OCI-LY3 (cell line): Measurements from ENCODE around the gene RPS25.

Experiments used
- H2AFZ ChIP-seq: fragments of 200-600, 300-600 bp; shearing (Covaris generic); 2 replicates; pipeline ENCODE4 v1.6.0; 2014; ENCODE audit warnings: antibody characterized with exemption, low read depth, low read length
- H3K27ac ChIP-seq: fragments of 200-600, 300-600 bp; sonication (generic); 2 replicates; pipeline ENCODE4 v1.5.1; 2014; ENCODE audit warnings: mild to moderate bottlenecking, low read length, moderate library complexity, mixed read lengths
- H3K27me3 ChIP-seq: fragments of 200-600, 300-600 bp; sonication (generic); 2 replicates; pipeline ENCODE4 v1.6.1; 2014; ENCODE audit warnings: low read depth, low read length, mixed read lengths
- H3K36me3 ChIP-seq: fragments of 200-600, 300-600 bp; sonication (generic); replicated peaks from 2 replicates; pipeline ENCODE3; 2014; ENCODE audit warnings: low read depth, low read length, mixed read lengths
- H3K4me1 ChIP-seq: fragments of 300-600, 200-600 bp; sonication (generic); 2 replicates; pipeline ENCODE4 v1.6.1; 2014; ENCODE audit warnings: low read length, mixed read lengths
- H3K4me2 ChIP-seq: fragments of 200-600, 300-600 bp; sonication (generic); 2 replicates; pipeline ENCODE4 v1.6.1; 2014; ENCODE audit warnings: low read length, mixed read lengths
- H3K4me3 ChIP-seq: fragments of 300-600, 200-600 bp; sonication (generic); 2 replicates; pipeline ENCODE4 v1.5.1; 2014; ENCODE audit warnings: antibody characterized with exemption, mild to moderate bottlenecking, low read length, moderate library complexity
- H3K79me2 ChIP-seq: fragments of 300-600, 200-600 bp; shearing (Covaris generic); 2 replicates; pipeline ENCODE4 v1.6.1; 2014; ENCODE audit warnings: mild to moderate bottlenecking, low read length, mixed read lengths
- H3K9ac ChIP-seq: fragments of 300-600, 200-600 bp; shearing (Covaris generic); 2 replicates; pipeline ENCODE4 v1.6.0; 2014; ENCODE audit warnings: mild to moderate bottlenecking, low read length, moderate library complexity
- H3K9me3 ChIP-seq: fragments of 200-600, 300-600 bp; shearing (Covaris generic); 2 replicates; pipeline ENCODE4 v1.6.1; 2014; ENCODE audit warnings: low read length, mixed read lengths; ENCODE audit not compliant: insufficient read depth
- H4K20me1 ChIP-seq: fragments of 200-600, 300-600 bp; sonication (generic); 2 replicates; pipeline ENCODE4 v1.6.1; 2016; ENCODE audit warnings: low read length, mixed read lengths; ENCODE audit not compliant: insufficient read depth
- CTCF ChIP-seq: fragments of 200-600, 300-600 bp; sonication (generic); IDR thresholded peaks from 2 replicates; pipeline ENCODE4 v1.5.1; 2014; ENCODE audit warnings: antibody characterized with exemption, low read length, low read depth
- EZH2phosphoT487 ChIP-seq: fragments of 200-600 bp; shearing (Covaris generic); IDR thresholded peaks from 2 replicates; pipeline ENCODE4 v1.6.1; 2018; ENCODE audit warnings: antibody characterized with exemption, mixed run types, low read depth

Gene RPS25

GRCh38 chr11:119056421-119056999 is 38.4 kb upstream of the RPS25 start:
- Histone ChIP-seq H3K27me3 (no peaks in the 10 kb centered on the region), H3K79me2 (peaks cover 46% of the 10 kb centered on the region), H3K4me2 (peak overlapping the region; percentile 99), H3K36me3 (peaks cover 32% of the 10 kb centered on the region), H3K4me3 (peak overlapping the region; percentile 82), H3K4me1 (peaks cover 42% of the 10 kb centered on the region), H3K9ac (peak overlapping the region; percentile 88), H3K27ac (peak overlapping the region; percentile 66), H3K9me3 (no peaks in the 10 kb centered on the region), H2AFZ (no peak overlapping the region), H4K20me1 (no peaks in the 10 kb centered on the region; the same call in 1 of the 2 replicates)
- TF ChIP-seq CTCF (no peak), EZH2phosphoT487 (no peak)

- Histone ChIP-seq H3K4me1 (peaks cover 48% of the 10 kb centered on the region), H4K20me1 (no peaks in the 10 kb centered on the region; the same call in 1 of the 2 replicates), H3K4me3 (peak overlapping the region; percentile 82), H3K27me3 (no peaks in the 10 kb centered on the region), H3K79me2 (peaks cover 50% of the 10 kb centered on the region), H3K27ac (peak overlapping the region; percentile 66), H3K4me2 (peak overlapping the region; percentile 99), H3K9me3 (no peaks in the 10 kb centered on the region), H2AFZ (no peak overlapping the region), H3K9ac (peak overlapping the region; percentile 88), H3K36me3 (peaks cover 33% of the 10 kb centered on the region)
- no peak for TF ChIP-seq EZH2phosphoT487
- TF ChIP-seq CTCF: peak; percentile 47
These were observed 37.8 kb upstream of the RPS25 start for GRCh38 chr11:119055901-119056300.

- H2AFZ ChIP-seq: no peak overlapping the region
- TF ChIP-seq CTCF: no peak
- no peak for TF ChIP-seq EZH2phosphoT487
- H3K79me2 ChIP-seq: peaks cover 65% of the 10 kb centered on the region
- no peaks in the 10 kb centered on the region for H3K9me3 ChIP-seq
- peaks cover 61% of the 10 kb centered on the region for H3K4me1 ChIP-seq
- H3K4me3 ChIP-seq: no peak overlapping the region
- H3K36me3 ChIP-seq: peaks cover 46% of the 10 kb centered on the region
- H3K4me2 ChIP-seq: no peak overlapping the region
- no peaks in the 10 kb centered on the region; the same call in 1 of the 2 replicates for H4K20me1 ChIP-seq
- H3K27ac ChIP-seq: no peak overlapping the region
- H3K27me3 ChIP-seq: no peaks in the 10 kb centered on the region
- no peak overlapping the region for H3K9ac ChIP-seq
These were observed 36.3 kb upstream of the RPS25 start for GRCh38 chr11:119054418-119054817.

GRCh38 chr11:119052163-119052814 is 34.1 kb upstream of the RPS25 start:
- H3K4me2 ChIP-seq: peak overlapping the region; percentile 92
- TF ChIP-seq EZH2phosphoT487 (no peak), CTCF (no peak)
- H3K4me1 ChIP-seq: peaks cover 76% of the 10 kb centered on the region
- peak overlapping the region; percentile 51 for H3K9ac ChIP-seq
- peaks cover 68% of the 10 kb centered on the region for H3K36me3 ChIP-seq
- no peaks in the 10 kb centered on the region; the same call in 1 of the 2 replicates for H4K20me1 ChIP-seq
- H3K79me2 ChIP-seq: peaks cover 61% of the 10 kb centered on the region
- peak overlapping the region; percentile 97 for H3K27ac ChIP-seq
- no peaks in the 10 kb centered on the region for H3K9me3 ChIP-seq
- H2AFZ ChIP-seq: no peak overlapping the region
- H3K4me3 ChIP-seq: peak overlapping the region; percentile 80
- H3K27me3 ChIP-seq: no peaks in the 10 kb centered on the region
